ENCODE results near the gene CDC34.

Gene CDC34

GRCh38 chr19:531753-532560 is at the start of gene CDC34:
Gene CDC34, plus strand, starts transcription at chr19:531760. Its CDS starts 172 bp downstream, at chr19:531932.
- no peak for DNase-seq

GRCh38 chr19:482186-483041 is 49.1 kb upstream of the CDC34 start:
- DNase-seq = no peak

GRCh38 chr19:483332-484072 is 48.1 kb upstream of the CDC34 start:
- no peak for DNase-seq

GRCh38 chr19:484494-484893 is 47.1 kb upstream of the CDC34 start:
- DNase-seq = no peak

GRCh38 chr19:485077-485476 is 46.5 kb upstream of the CDC34 start:
- DNase-seq = no peak

- DNase-seq = no peak
Observed at GRCh38 chr19:485583-486236, 45.9 kb upstream of the CDC34 start.

GRCh38 chr19:488505-489417 is 42.8 kb upstream of the CDC34 start:
- DNase-seq = peak; percentile 90 to 95

- DNase-seq = peak in 1 of 2 donors; percentile 19
Observed at GRCh38 chr19:489418-490196, 42.0 kb upstream of the CDC34 start.

GRCh38 chr19:491146-491741 is 40.3 kb upstream of the CDC34 start:
- DNase-seq = no peak

- peak in 1 of 2 donors; percentile 24 for DNase-seq
Observed at GRCh38 chr19:492091-492531, 39.4 kb upstream of the CDC34 start.

GRCh38 chr19:493391-494170 is 38.0 kb upstream of the CDC34 start:
- no peak for DNase-seq

GRCh38 chr19:494171-495080 is 37.1 kb upstream of the CDC34 start:
- DNase-seq = no peak

- no peak for DNase-seq
Observed at GRCh38 chr19:495081-495401, 36.5 kb upstream of the CDC34 start.

- DNase-seq = peak; percentile 33 to 55
Observed at GRCh38 chr19:495402-496111, 36.0 kb upstream of the CDC34 start.

GRCh38 chr19:496112-496665 is 35.4 kb upstream of the CDC34 start, which contains the start of gene MADCAM1:
Gene MADCAM1, plus strand, starts transcription at chr19:496486. Its CDS starts 14 bp downstream, at chr19:496500.
- no peak for DNase-seq

GRCh38 chr19:496986-497385 is 34.6 kb upstream of the CDC34 start:
- DNase-seq = no peak

- DNase-seq = no peak
Observed at GRCh38 chr19:497491-497868, 34.1 kb upstream of the CDC34 start.

All from CD4-positive, alpha-beta T cell treated with Interferon alpha-2 for 1 hour (primary cell).